HG02981 (cell line): ENCODE data around the gene FOXO4.

Experiments used
- ATAC-seq: cut with Tn5 transposase; IDR thresholded peaks from one replicate; pipeline ENCODE4 v1.9.1; 2021; ENCODE audit warnings: mild to moderate bottlenecking, moderate library complexity; ENCODE audit not compliant: unreplicated experiment

The FOXO4 gene

DNA sequence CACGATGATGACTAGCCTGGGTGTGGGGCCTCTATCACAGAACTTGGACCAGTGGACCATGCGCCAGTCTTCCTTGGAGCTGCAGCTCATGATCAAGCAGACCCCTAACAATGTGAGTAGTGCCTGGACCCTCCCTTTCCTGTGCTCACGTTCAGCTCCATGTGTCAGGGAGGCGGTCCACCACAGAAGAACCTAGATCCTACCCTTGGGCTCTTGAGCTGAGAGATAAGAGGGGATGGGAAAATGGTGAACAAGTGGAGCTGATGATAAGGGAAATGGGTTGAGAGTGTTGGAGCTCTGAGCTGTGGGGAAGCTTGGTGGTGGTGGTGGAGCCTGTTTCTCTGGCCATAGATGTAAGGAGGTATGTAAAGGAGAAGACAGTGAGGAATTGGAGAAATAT, 35.9 kb downstream of the FOXO4 start:
- no peak for ATAC-seq

GRCh38 chrX:71140440-71140839, 44.8 kb downstream of the FOXO4 start:
- no peak for ATAC-seq

GRCh38 chrX:71143508-71143907, 47.9 kb downstream of the FOXO4 start:
- no peak for ATAC-seq

GRCh38 chrX:71144651-71145050, 49.0 kb downstream of the FOXO4 start, which contains the start of gene NLGN3:
NLGN3 (plus strand) TSS chrX:71144841; CDS start chrX:71147750, 2,909 bp downstream.
- no peak for ATAC-seq

DNA sequence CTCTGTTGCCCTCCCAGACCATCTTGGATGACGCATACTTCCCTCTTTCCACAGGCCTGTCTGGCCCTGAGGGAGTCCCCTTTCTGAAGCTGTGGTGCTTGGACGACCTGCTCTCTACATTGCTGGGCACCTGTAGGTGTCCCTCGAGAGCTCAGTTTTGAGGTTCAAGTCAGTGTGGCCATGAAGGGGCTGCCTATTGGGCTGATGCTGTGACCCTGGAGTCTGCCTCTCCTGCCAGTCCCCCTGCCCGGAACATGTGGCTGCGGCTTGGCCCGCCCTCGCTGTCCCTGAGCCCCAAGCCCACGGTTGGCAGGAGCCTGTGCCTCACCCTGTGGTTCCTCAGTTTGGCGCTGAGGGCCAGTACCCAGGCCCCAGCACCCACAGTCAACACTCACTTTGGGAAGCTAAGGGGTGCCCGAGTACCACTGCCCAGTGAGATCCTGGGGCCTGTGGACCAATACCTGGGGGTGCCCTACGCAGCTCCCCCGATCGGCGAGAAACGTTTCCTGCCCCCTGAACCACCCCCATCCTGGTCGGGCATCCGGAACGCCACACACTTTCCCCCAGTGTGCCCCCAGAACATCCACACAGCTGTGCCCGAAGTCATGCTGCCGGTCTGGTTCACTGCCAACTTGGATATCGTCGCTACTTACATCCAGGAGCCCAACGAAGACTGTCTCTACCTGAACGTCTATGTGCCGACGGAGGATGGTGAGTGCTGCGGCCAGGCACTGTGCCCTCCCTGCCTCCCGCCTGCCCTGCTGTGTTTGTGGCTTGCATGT, 52.0 kb downstream of the FOXO4 start:
- ATAC-seq = no peak

DNA sequence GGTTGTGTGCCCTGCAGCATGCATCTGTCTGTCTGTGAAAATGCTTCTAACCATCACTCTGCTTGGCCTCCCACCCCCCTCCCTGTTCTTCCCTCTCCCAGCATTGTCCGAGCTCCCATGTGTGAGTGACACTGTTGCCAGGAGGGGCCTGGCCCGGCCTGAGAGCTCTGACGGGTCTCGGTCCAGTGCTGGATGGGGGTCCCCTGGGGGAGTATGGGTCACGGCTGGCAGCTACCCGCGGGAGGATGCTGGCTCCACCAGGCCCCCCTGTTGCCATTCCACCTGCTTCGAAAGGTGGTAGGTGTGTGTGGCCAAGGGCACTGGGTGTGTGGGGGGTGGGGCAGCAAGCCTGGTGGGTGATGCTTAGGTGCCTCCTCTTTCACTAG, 52.6 kb downstream of the FOXO4 start:
- no peak for ATAC-seq

- no peak for ATAC-seq
These were observed 55.7 kb downstream of the FOXO4 start for GRCh38 chrX:71151366-71151765.
